HCEC 1CT (cell line): ENCODE measurements around the gene HINT2.

Experiments used
- DNase-seq: peaks from one replicate; pipeline ENCODE4 v3.0.0-alpha.2; 2017

The HINT2 gene

GRCh38 chr9:35774907-35775635, 39.8 kb downstream of the HINT2 start:
- DNase-seq = no peak

- no peak for DNase-seq
Observed at GRCh38 chr9:35771943-35772342, 42.9 kb downstream of the HINT2 start.

GRCh38 chr9:35771534-35771933, 43.3 kb downstream of the HINT2 start:
- no peak for DNase-seq

- no peak for DNase-seq
Observed at GRCh38 chr9:35771075-35771433, 43.8 kb downstream of the HINT2 start.

GRCh38 chr9:35769763-35770162, 45.1 kb downstream of the HINT2 start:
- no peak for DNase-seq

- DNase-seq = no peak
Observed at GRCh38 chr9:35767458-35767857, 47.4 kb downstream of the HINT2 start.

GRCh38 chr9:35766997-35767396, 47.8 kb downstream of the HINT2 start:
- DNase-seq = no peak

GRCh38 chr9:35763803-35764202, 51.0 kb downstream of the HINT2 start:
- no peak for DNase-seq

GRCh38 chr9:35763181-35763580, 51.7 kb downstream of the HINT2 start:
- no peak for DNase-seq
